ENCODE results near the gene HCN2.

- TF ChIP-seq EZH2 (IDR thresholded peaks at IDR 0.05; ENCODE audit: insufficient read depth, low read length) (no peak), CTCF (IDR thresholded peaks at IDR 0.05; ENCODE audit: insufficient read depth, low read depth, low read length) (no peak)
Observed at GRCh38 chr19:601310-601709, 11.6 kb downstream of the HCN2 start.
